Measurements from ENCODE around the gene DEFB115.
"Not testable (repeated sequence)": the region's sequence is repeated elsewhere in the genome, so short reads cannot be mapped to it uniquely, and the experiment has no call there.

DEFB115 gene

GRCh38 chr20:31274441-31274840 lies 17.0 kb downstream of the DEFB115 start:
- TF ChIP-seq CTCF (IDR thresholded peaks at IDR 0.05; ENCODE audit: insufficient read depth, low read length, missing control alignments), result no peak

GRCh38 chr20:31278178-31278577 lies 20.7 kb downstream of the DEFB115 start:
- ChIA-PET POLR2A (no interaction called here), CTCF (no interaction called here)
- no peak overlapping the region for H3K4me3 ChIP-seq (ENCODE audit: low read depth, low read length)
- no peak for DNase-seq (ENCODE audit: low read depth, low spot score)
- TF ChIP-seq CTCF (IDR thresholded peaks at IDR 0.05; ENCODE audit: insufficient read depth, low read length, missing control alignments), result no peak

More at GRCh38 chr20:31274441-31274840, 17.0 kb downstream of the DEFB115 start:
- no peak for DNase-seq (ENCODE audit: low read depth, low spot score)
- H3K4me3 ChIP-seq (ENCODE audit: low read depth, low read length), result no peak overlapping the region
- CTCF ChIA-PET, result no interaction called here
- POLR2A ChIA-PET, result no interaction called here

- H3K4me3 ChIP-seq (ENCODE audit: low read depth, low read length); POLR2A ChIA-PET; DNase-seq (ENCODE audit: low read depth, low spot score); CTCF ChIA-PET: not testable (repeated sequence)
These were observed 27.5 kb downstream of the DEFB115 start for GRCh38 chr20:31284964-31285363.

GRCh38 chr20:31308535-31309162 lies 51.2 kb downstream of the DEFB115 start, which contains the start of gene DEFB116:
TSS of gene DEFB116 (minus strand) at chr20:31308585. CDS start at chr20:31308585, 0 bp downstream.
- ChIA-PET CTCF (no interaction called here), POLR2A (no interaction called here)
- H3K4me3 ChIP-seq (ENCODE audit: low read depth, low read length), result no peak within 1 kb of the TSS
- TF ChIP-seq CTCF (IDR thresholded peaks at IDR 0.05; ENCODE audit: insufficient read depth, low read length, missing control alignments), result no peak
- no peak for DNase-seq (ENCODE audit: low read depth, low spot score)

All from AG04449 (cell line).